Suprapubic skin (tissue), 3 donors: ENCODE data around the gene LPP.

Experiments used
- EP300 ChIP-seq: sonication (generic); formaldehyde crosslinking; IDR thresholded peaks from one replicate; pipeline ENCODE4 v1.6.1; 2017; ENCODE audit warnings: antibody characterized with exemption
- POLR2A ChIP-seq, 2 donors: fragments of 450-650 bp; IDR thresholded peaks; one replicate each; pipeline ENCODE4 v1.6.1; 2017; ENCODE audit warnings: antibody characterized with exemption in 2 of 2, mild to moderate bottlenecking in 2 of 2, moderate library complexity in 2 of 2
- TF ChIP-seq, protein P1 (sequence below), 2 donors: fragments of 200-600 bp in 1 of 2; fragments of 450-650 bp in 1 of 2; sonication (generic) in 1 of 2; IDR thresholded peaks; one replicate each; pipeline ENCODE4 v1.5.1; 2016 to 2019; ENCODE audit warnings: antibody characterized with exemption in 2 of 2, mild to moderate bottlenecking in 1 of 2, moderate library complexity in 1 of 2

DNA sequence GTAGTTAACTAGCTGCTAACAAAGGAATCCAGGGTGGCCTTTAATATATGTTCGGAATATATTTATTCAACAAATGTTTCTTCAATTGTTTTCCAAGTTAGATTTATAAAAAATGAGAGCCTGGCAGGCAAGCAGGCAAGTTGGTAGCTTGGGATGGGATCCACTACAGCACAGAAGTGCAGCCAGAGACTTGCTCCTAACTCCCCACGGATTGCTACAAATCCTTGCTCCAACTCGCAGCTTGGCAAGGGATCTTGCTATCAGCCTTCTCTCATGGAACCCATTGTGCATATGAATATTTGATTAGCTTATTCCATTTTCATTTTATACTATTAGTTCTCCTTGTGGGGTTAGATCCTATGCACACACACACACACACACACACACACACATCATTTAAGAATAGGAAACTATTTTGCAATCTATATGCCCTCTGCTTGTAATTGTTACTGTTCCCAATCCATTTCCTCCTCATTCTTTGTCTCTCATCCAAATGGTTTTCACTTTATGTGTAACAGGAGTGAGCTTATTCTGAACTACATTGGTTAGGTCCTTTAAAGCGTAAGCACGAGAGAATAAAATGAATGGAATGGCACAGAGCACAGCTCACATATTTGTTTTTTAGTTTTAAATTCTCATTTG lies 505.6 kb downstream of the LPP start:
- TF ChIP-seq, protein P1, sequence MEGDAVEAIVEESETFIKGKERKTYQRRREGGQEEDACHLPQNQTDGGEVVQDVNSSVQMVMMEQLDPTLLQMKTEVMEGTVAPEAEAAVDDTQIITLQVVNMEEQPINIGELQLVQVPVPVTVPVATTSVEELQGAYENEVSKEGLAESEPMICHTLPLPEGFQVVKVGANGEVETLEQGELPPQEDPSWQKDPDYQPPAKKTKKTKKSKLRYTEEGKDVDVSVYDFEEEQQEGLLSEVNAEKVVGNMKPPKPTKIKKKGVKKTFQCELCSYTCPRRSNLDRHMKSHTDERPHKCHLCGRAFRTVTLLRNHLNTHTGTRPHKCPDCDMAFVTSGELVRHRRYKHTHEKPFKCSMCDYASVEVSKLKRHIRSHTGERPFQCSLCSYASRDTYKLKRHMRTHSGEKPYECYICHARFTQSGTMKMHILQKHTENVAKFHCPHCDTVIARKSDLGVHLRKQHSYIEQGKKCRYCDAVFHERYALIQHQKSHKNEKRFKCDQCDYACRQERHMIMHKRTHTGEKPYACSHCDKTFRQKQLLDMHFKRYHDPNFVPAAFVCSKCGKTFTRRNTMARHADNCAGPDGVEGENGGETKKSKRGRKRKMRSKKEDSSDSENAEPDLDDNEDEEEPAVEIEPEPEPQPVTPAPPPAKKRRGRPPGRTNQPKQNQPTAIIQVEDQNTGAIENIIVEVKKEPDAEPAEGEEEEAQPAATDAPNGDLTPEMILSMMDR (IDR thresholded peaks at IDR 0.05) = no peak
- TF ChIP-seq POLR2A (IDR thresholded peaks at IDR 0.05) = no peak
- no peak for TF ChIP-seq EP300
